MM.1S (cell line): ENCODE measurements around the gene ELMO3.

Experiments
- DNase-seq: peaks from one replicate; pipeline ENCODE4 v3.0.0-alpha.2; 2015
- H2AFZ ChIP-seq: fragments of 300-600 bp; sonication (generic); 2 replicates; pipeline ENCODE4 v1.6.0; 2016; ENCODE audit warnings: antibody characterized with exemption, low read length
- H3F3A ChIP-seq: fragments of 300-600 bp; sonication (generic); 2 replicates; pipeline ENCODE4 v1.6.1; 2016; ENCODE audit warnings: mild to moderate bottlenecking, antibody characterized with exemption, low read length, moderate library complexity, mixed read lengths; ENCODE audit not compliant: insufficient read depth
- H3K27ac ChIP-seq: fragments of 300-600 bp; sonication (generic); 2 replicates; pipeline ENCODE4 v1.5.1; 2016; ENCODE audit warnings: mild to moderate bottlenecking, low read length
- H3K27me3 ChIP-seq: fragments of 300-600 bp; sonication (generic); replicated peaks from 2 replicates; pipeline ENCODE4 v1.6.0; 2016; ENCODE audit warnings: low read length; ENCODE audit not compliant: insufficient read depth
- H3K36me3 ChIP-seq: fragments of 300-600 bp; sonication (generic); replicated peaks from 2 replicates; pipeline ENCODE4 v1.6.1; 2016; ENCODE audit warnings: mild to moderate bottlenecking, low read length, mixed read lengths; ENCODE audit not compliant: insufficient read depth
- H3K4me1 ChIP-seq: fragments of 300-600 bp; sonication (generic); 2 replicates; pipeline ENCODE4 v1.6.1; 2016; ENCODE audit warnings: low read length, mixed read lengths
- H3K4me2 ChIP-seq: fragments of 300-600 bp; sonication (generic); 2 replicates; pipeline ENCODE4 v1.6.0; 2016; ENCODE audit warnings: low read depth, low read length
- H3K4me3 ChIP-seq: fragments of 300-600 bp; sonication (generic); 2 replicates; pipeline ENCODE4 v1.5.1; 2016; ENCODE audit warnings: low read length, mixed read lengths
- H3K79me2 ChIP-seq: fragments of 300-600 bp; sonication (generic); 2 replicates; pipeline ENCODE4 v1.6.1; 2016; ENCODE audit warnings: mixed run types, low read length, mixed read lengths
- H3K9ac ChIP-seq: fragments of 300-600 bp; sonication (generic); 2 replicates; pipeline ENCODE4 v1.6.1; 2016; ENCODE audit warnings: low read length, mixed read lengths
- H3K9me2 ChIP-seq: fragments of 300-600 bp; sonication (generic); replicated peaks from 2 replicates; pipeline ENCODE4 v1.6.1; 2016; ENCODE audit warnings: mild to moderate bottlenecking, low read length, mixed read lengths; ENCODE audit not compliant: insufficient read depth
- H3K9me3 ChIP-seq: fragments of 300-600 bp; sonication (generic); replicated peaks from 2 replicates; pipeline ENCODE4 v1.6.1; 2016; ENCODE audit warnings: mild to moderate bottlenecking, low read length, mixed read lengths; ENCODE audit not compliant: insufficient read depth
- H4K20me1 ChIP-seq: fragments of 300-600 bp; sonication (generic); 2 replicates; pipeline ENCODE4 v1.6.1; 2016; ENCODE audit warnings: mild to moderate bottlenecking, low read length, moderate library complexity, mixed read lengths; ENCODE audit not compliant: insufficient read depth
- EZH2 ChIP-seq: fragments of 300-600 bp; sonication (generic); optimal IDR thresholded peaks from 2 replicates; pipeline ENCODE3; 2017; ENCODE audit warnings: low read depth, mild to moderate bottlenecking, antibody characterized with exemption, low read length, mixed read lengths
- EZH2phosphoT487 ChIP-seq: fragments of 300-600 bp; sonication (generic); IDR thresholded peaks from 2 replicates; pipeline ENCODE4 v1.6.1; 2018; ENCODE audit warnings: antibody characterized with exemption, low read length
- TF ChIP-seq, protein P1 (sequence below): fragments of 300-600 bp; sonication (generic); IDR thresholded peaks from 2 replicates; pipeline ENCODE4 v1.5.1; 2016; ENCODE audit warnings: antibody characterized with exemption, low read length, mixed read lengths

ELMO3 gene

DNA sequence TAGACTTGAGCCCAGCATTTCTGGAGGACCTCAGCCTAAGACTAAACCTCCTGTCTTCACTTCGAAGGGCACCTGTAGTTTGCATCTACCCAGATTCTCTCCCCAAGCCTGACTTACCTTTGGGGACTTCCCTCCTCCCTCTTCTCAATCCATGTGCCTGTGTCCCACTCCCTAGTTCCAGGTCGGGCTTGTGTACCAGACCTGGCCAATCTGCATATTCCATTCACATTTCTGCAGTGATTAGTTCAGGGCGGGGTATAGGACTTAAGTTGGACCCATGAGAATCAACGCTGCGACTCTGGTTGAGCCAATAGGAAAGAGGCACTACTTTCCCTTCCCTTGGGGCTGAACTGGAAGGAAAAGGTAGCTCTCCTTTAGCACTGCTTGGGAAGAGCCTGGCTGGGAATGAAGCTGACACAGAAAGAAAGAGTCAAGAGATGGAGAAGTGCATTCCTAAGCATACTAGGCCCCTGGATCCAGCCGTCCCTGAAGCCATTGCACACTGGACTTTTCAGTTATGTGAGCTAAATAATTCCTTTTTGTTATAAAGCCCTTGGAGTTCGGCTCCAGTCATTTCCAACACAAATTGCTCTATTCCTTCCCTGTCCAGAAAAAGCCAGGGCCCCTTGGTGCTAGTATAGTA lies 41.7 kb upstream of the ELMO3 start:
- Histone ChIP-seq H3K27ac (peak overlapping the region; percentile 100; the same call in 1 of the 2 replicates), H2AFZ (no peak overlapping the region), H3K4me1 (peaks cover 18% of the 10 kb centered on the region), H4K20me1 (no peaks in the 10 kb centered on the region), H3K79me2 (peaks cover 17% of the 10 kb centered on the region), H3F3A (peaks cover 26% of the 10 kb centered on the region), H3K9me2 (no peaks in the 10 kb centered on the region), H3K9me3 (no peaks in the 10 kb centered on the region), H3K27me3 (no peaks in the 10 kb centered on the region), H3K4me3 (no peak overlapping the region), H3K4me2 (no peak overlapping the region), H3K9ac (no peak overlapping the region), H3K36me3 (no peaks in the 10 kb centered on the region)
- TF ChIP-seq, protein P1, sequence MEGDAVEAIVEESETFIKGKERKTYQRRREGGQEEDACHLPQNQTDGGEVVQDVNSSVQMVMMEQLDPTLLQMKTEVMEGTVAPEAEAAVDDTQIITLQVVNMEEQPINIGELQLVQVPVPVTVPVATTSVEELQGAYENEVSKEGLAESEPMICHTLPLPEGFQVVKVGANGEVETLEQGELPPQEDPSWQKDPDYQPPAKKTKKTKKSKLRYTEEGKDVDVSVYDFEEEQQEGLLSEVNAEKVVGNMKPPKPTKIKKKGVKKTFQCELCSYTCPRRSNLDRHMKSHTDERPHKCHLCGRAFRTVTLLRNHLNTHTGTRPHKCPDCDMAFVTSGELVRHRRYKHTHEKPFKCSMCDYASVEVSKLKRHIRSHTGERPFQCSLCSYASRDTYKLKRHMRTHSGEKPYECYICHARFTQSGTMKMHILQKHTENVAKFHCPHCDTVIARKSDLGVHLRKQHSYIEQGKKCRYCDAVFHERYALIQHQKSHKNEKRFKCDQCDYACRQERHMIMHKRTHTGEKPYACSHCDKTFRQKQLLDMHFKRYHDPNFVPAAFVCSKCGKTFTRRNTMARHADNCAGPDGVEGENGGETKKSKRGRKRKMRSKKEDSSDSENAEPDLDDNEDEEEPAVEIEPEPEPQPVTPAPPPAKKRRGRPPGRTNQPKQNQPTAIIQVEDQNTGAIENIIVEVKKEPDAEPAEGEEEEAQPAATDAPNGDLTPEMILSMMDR = no peak
- no peak for TF ChIP-seq EZH2phosphoT487
- no peak for TF ChIP-seq EZH2
- DNase-seq = no peak

DNA sequence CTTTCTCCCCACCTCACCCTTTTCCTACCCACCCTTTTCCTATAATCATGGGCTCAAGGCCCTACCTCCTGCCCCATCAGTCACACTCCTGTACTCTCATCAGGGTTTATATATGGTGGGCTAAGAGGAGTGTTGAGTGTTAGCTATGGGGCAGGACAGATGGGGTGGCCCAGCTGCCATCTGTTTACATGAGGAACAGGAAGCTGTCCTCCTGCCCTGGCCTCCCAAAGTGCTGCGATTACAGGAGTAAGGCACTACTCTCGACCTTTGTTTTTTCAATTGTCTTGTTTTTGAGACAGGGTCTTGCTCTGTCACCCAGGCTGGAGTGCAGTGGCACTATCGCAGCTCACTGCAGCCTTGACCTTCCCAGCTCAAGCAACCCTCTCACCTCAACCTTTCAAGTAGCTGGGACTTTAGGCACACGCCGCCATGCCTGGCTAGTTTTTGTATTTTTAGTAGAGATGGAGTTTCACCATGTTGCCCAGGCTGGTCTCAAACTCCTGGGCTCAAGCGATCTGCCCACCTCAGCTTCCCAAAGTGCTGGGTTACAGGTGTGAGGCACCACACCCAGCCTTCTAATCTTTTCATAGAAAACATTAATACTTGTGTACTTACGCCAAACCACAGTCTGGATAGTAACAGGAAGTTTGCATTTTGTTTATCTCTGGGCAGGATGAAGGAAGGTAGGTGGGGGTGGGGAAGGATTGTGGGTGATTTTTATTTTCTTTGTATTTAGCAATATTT lies 40.9 kb upstream of the ELMO3 start:
- H3K9me2 ChIP-seq = no peaks in the 10 kb centered on the region
- TF ChIP-seq EZH2 = no peak
- TF ChIP-seq, protein P1 = no peak
- H4K20me1 ChIP-seq = no peaks in the 10 kb centered on the region
- peaks cover 18% of the 10 kb centered on the region for H3K4me1 ChIP-seq
- peak overlapping the region; percentile 97 for H3K4me2 ChIP-seq
- peak; percentile 46 for DNase-seq
- peak overlapping the region; percentile 100 for H3K27ac ChIP-seq
- peak overlapping the region; percentile 96 for H3K4me3 ChIP-seq
- H3F3A ChIP-seq = peaks cover 26% of the 10 kb centered on the region
- no peaks in the 10 kb centered on the region for H3K36me3 ChIP-seq
- no peaks in the 10 kb centered on the region for H3K9me3 ChIP-seq
- H3K9ac ChIP-seq = peak overlapping the region; percentile 99
- H2AFZ ChIP-seq = no peak overlapping the region
- H3K27me3 ChIP-seq = no peaks in the 10 kb centered on the region
- H3K79me2 ChIP-seq = peaks cover 17% of the 10 kb centered on the region

DNA sequence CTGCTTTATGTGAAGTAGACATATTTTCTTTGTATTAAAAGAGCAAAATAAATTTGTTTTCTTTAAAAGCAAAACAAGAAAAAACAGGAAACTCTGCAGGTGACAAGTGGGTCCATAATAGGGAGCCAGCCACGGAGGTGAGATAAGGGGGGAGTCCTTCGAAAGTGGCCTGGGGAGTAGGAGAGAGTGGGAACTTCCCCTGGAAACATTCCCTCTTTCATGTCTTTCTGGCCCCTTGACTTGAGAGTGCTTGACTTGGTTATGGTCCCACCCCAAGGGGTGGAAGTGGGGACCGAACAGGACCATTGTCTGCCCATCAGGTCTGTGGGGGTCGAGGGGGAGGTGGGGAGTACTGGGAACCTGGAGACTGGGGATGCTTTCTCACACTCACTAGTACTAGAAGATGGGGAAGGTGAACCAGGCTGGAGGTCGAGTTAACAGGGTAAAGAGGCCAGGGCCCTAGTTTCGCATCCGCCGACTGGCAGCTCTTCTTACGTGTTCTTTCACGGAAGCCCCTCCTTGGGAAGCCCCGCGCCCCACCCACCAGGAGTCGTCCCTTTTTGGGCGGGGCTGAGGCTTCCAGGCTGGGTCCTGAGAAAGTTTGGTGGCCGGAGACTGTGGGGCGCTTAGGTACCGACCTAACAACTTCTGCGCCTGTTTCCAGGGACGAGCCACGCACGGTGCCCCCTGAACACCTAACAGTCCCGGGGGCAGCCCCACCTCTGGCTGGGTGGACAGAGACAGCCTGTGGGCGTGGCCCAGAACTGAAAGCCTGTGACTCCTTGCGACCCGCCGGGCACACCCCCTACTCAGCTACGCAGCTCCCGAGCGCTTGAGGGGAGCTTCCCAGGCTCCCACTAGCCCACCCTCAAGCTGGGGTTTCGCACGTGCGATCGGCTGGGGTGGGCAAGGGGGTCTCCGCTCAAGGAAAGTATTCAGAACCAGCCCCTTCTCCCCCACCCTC lies 40.0 kb upstream of the ELMO3 start:
- Histone ChIP-seq H3K36me3 (no peaks in the 10 kb centered on the region), H3K4me1 (peaks cover 22% of the 10 kb centered on the region), H3K27me3 (no peaks in the 10 kb centered on the region), H2AFZ (peak overlapping the region; percentile 22), H3K4me2 (peak overlapping the region; percentile 97), H3K27ac (peak overlapping the region; percentile 100), H3K9ac (peak overlapping the region; percentile 99), H3K4me3 (peak overlapping the region; percentile 96), H3F3A (peaks cover 26% of the 10 kb centered on the region), H3K9me3 (no peaks in the 10 kb centered on the region), H4K20me1 (no peaks in the 10 kb centered on the region), H3K9me2 (no peaks in the 10 kb centered on the region), H3K79me2 (peaks cover 17% of the 10 kb centered on the region)
- DNase-seq = peak; percentile 94
- TF ChIP-seq EZH2phosphoT487 (no peak), EZH2 (no peak)
- TF ChIP-seq, protein P1 = no peak
